ENCODE data around the gene KLHL29. TPM values are rescaled to one million over a fixed set of nuclear protein-coding genes. Genes with fewer than 3 reads are reported as not detected.
A peak's percentile ranks its signal among the peaks of the same experiment; 100 is the strongest.

KLHL29 gene
- polyA plus RNA-seq, 3 donors = 0.03 TPM; not detected in 2

- peaks cover 0 to 5% of the 10 kb centered on the region in 2 donors for H3K4me1 ChIP-seq (ENCODE audit: control insufficient read depth in 1 of 2, insufficient read depth in 2 of 2, low read length in 2 of 2)
- peaks cover 6% of the 10 kb centered on the region for H3K4me1 Mint-ChIP-seq
- no peak for TF ChIP-seq CTCF (IDR thresholded peaks at IDR 0.05)
- H3K27me3 Mint-ChIP-seq (ENCODE audit: low read depth in 3 of 3) = peaks cover 12 to 34% (median 19%) of the 10 kb centered on the region in 3 donors
- no peak overlapping the region for H3K4me2 ChIP-seq (replicated peaks; ENCODE audit: extremely low read depth, low read length, poor library complexity, severe bottlenecking)
- H3K79me2 ChIP-seq (ENCODE audit: insufficient read depth, low read length) = no peaks in the 10 kb centered on the region
- no peaks in the 10 kb centered on the region for H3K9me3 ChIP-seq (replicated peaks in 1 of 2; ENCODE audit: control insufficient read depth in 1 of 2, insufficient read depth in 1 of 2, low read length in 2 of 2)
- 38% methylated on average over 15 of the region's 19 CpGs for WGBS (ENCODE audit: insufficient coverage)
- DNase-seq = peak in 1 of 3 donors; percentile 10
- H3K4me3 Mint-ChIP-seq = no peak overlapping the region
- no peak overlapping the region for H3K9ac ChIP-seq (ENCODE audit: insufficient read depth, low read length, poor library complexity, severe bottlenecking)
- H3K27ac ChIP-seq (ENCODE audit: low read depth in 1 of 2, low read length in 2 of 2) = no peak overlapping the region
- H4K20me1 ChIP-seq (ENCODE audit: insufficient read depth, low read length) = no peaks in the 10 kb centered on the region
- H3K27ac Mint-ChIP-seq = no peak overlapping the region
- no peak overlapping the region for H3K4me3 ChIP-seq (replicated peaks in 1 of 3; ENCODE audit: low read depth in 2 of 3, low read length in 3 of 3)
- no peaks in the 10 kb centered on the region for H3K36me3 Mint-ChIP-seq
- peaks cover 0 to 14% of the 10 kb centered on the region in 2 donors for H3K27me3 ChIP-seq (ENCODE audit: control insufficient read depth in 2 of 2, insufficient read depth in 2 of 2, low read length in 2 of 2)
- H3K9me3 Mint-ChIP-seq = peaks cover 0 to 4% (median 0%) of the 10 kb centered on the region in 7 donors
- H2AFZ ChIP-seq (ENCODE audit: insufficient read depth, low read depth, low read length, poor library complexity, severe bottlenecking) = peak overlapping the region; percentile 11
- intact Hi-C loops (cut with micrococcal nuclease) = no loop called here
- no peaks in the 10 kb centered on the region for H3K36me3 ChIP-seq (replicated peaks in 1 of 2; ENCODE audit: control insufficient read depth in 1 of 2, insufficient read depth in 2 of 2, low read length in 2 of 2)
Measured at GRCh38 chr2:23658466-23658942, 273.5 kb downstream of the KLHL29 start.

GRCh38 chr2:23659328-23659727 lies 274.3 kb downstream of the KLHL29 start:
- Mint-ChIP-seq H3K27me3 (ENCODE audit: low read depth in 3 of 3) (peaks cover 19 to 41% (median 28%) of the 10 kb centered on the region in 3 donors), H3K27ac (no peak overlapping the region), H3K36me3 (no peaks in the 10 kb centered on the region), H3K4me3 (no peak overlapping the region), H3K4me1 (peaks cover 6% of the 10 kb centered on the region), H3K9me3 (peaks cover 0 to 4% (median 0%) of the 10 kb centered on the region in 7 donors)
- Histone ChIP-seq H3K4me3 (replicated peaks in 1 of 3; ENCODE audit: low read depth in 2 of 3, low read length in 3 of 3) (no peak overlapping the region), H3K27ac (ENCODE audit: low read depth in 1 of 2, low read length in 2 of 2) (no peak overlapping the region), H3K36me3 (replicated peaks in 1 of 2; ENCODE audit: control insufficient read depth in 1 of 2, insufficient read depth in 2 of 2, low read length in 2 of 2) (no peaks in the 10 kb centered on the region), H3K9ac (ENCODE audit: insufficient read depth, low read length, poor library complexity, severe bottlenecking) (no peak overlapping the region), H2AFZ (ENCODE audit: insufficient read depth, low read depth, low read length, poor library complexity, severe bottlenecking) (no peak overlapping the region), H3K79me2 (ENCODE audit: insufficient read depth, low read length) (no peaks in the 10 kb centered on the region), H3K9me3 (replicated peaks in 1 of 2; ENCODE audit: control insufficient read depth in 1 of 2, insufficient read depth in 1 of 2, low read length in 2 of 2) (no peaks in the 10 kb centered on the region), H3K4me2 (replicated peaks; ENCODE audit: extremely low read depth, low read length, poor library complexity, severe bottlenecking) (no peak overlapping the region), H3K27me3 (ENCODE audit: control insufficient read depth in 2 of 2, insufficient read depth in 2 of 2, low read length in 2 of 2) (peaks cover 0 to 21% of the 10 kb centered on the region in 2 donors), H3K4me1 (ENCODE audit: control insufficient read depth in 1 of 2, insufficient read depth in 2 of 2, low read length in 2 of 2) (peaks cover 0 to 5% of the 10 kb centered on the region in 2 donors), H4K20me1 (ENCODE audit: insufficient read depth, low read length) (no peaks in the 10 kb centered on the region)
- 100% methylated on average over 5 of the region's 9 CpGs for WGBS (ENCODE audit: insufficient coverage)
- no peak for TF ChIP-seq CTCF (IDR thresholded peaks at IDR 0.05)
- intact Hi-C loops (cut with micrococcal nuclease) = no loop called here
- DNase-seq = no peak
